ENCODE measurements around the gene DOCK9.

The DOCK9 gene

GRCh38 chr13:98888222-98888889, 89.5 kb downstream of the DOCK9 start:
- no peak for DNase-seq
- Histone ChIP-seq H2AFZ (ENCODE audit: insufficient read depth, low read length, poor library complexity) (no peak overlapping the region), H3K79me1 (ENCODE audit: low read length) (no peaks in the 10 kb centered on the region), H3K36me3 (ENCODE audit: control insufficient read depth in 1 of 2, insufficient read depth in 2 of 2, low read length in 2 of 2) (peaks cover 8 to 24% of the 10 kb centered on the region in 2 experiments), H3K14ac (ENCODE audit: low read length) (no peak overlapping the region), H3K4me1 (ENCODE audit: control insufficient read depth in 1 of 2, insufficient read depth in 2 of 2, low read length in 2 of 2) (peaks cover 6 to 13% of the 10 kb centered on the region in 2 experiments), H3K9me3 (ENCODE audit: insufficient read depth, low read depth, low read length) (no peaks in the 10 kb centered on the region), H2BK120ac (ENCODE audit: insufficient read depth, low read length, poor library complexity) (no peak overlapping the region), H4K91ac (ENCODE audit: low read depth, low read length) (no peak overlapping the region), H3K9ac (ENCODE audit: low read length) (no peak overlapping the region), H4K8ac (ENCODE audit: low read depth, low read length) (no peak overlapping the region), H3K4me2 (ENCODE audit: low read length) (no peak overlapping the region), H3K18ac (ENCODE audit: low read length) (no peak overlapping the region), H3K4ac (ENCODE audit: low read depth, low read length) (no peak overlapping the region), H3K4me3 (ENCODE audit: low read depth, low read length) (no peak overlapping the region), H3K27ac (ENCODE audit: low read depth, low read length) (no peak overlapping the region), H4K12ac (ENCODE audit: low read depth, low read length) (no peak overlapping the region), H3K23ac (ENCODE audit: low read length) (no peak overlapping the region), H2BK12ac (ENCODE audit: low read length) (no peak overlapping the region), H3K27me3 (ENCODE audit: insufficient read depth, low read length) (no peaks in the 10 kb centered on the region), H2BK5ac (ENCODE audit: low read depth, low read length, poor library complexity) (no peak overlapping the region), H2AK5ac (ENCODE audit: low read length) (no peak overlapping the region), H3K79me2 (ENCODE audit: control insufficient read depth, insufficient read depth, low read length, poor library complexity) (no peaks in the 10 kb centered on the region)
- WGBS (ENCODE audit: extremely low coverage, insufficient coverage, insufficient read length), result no CpG with 5 or more reads among the region's 6 CpGs

GRCh38 chr13:98886587-98887230, 91.2 kb downstream of the DOCK9 start:
- Histone ChIP-seq H2AFZ (ENCODE audit: insufficient read depth, low read length, poor library complexity) (no peak overlapping the region), H4K91ac (ENCODE audit: low read depth, low read length) (no peak overlapping the region), H3K79me2 (ENCODE audit: control insufficient read depth, insufficient read depth, low read length, poor library complexity) (no peaks in the 10 kb centered on the region), H2BK5ac (ENCODE audit: low read depth, low read length, poor library complexity) (no peak overlapping the region), H3K4me3 (ENCODE audit: low read depth, low read length) (no peak overlapping the region), H3K18ac (ENCODE audit: low read length) (no peak overlapping the region), H3K36me3 (ENCODE audit: control insufficient read depth in 1 of 2, insufficient read depth in 2 of 2, low read length in 2 of 2) (peaks cover 20 to 39% of the 10 kb centered on the region in 2 experiments), H3K79me1 (ENCODE audit: low read length) (no peaks in the 10 kb centered on the region), H2BK120ac (ENCODE audit: insufficient read depth, low read length, poor library complexity) (no peak overlapping the region), H4K12ac (ENCODE audit: low read depth, low read length) (no peak overlapping the region), H2AK5ac (ENCODE audit: low read length) (no peak overlapping the region), H3K4ac (ENCODE audit: low read depth, low read length) (no peak overlapping the region), H2BK12ac (ENCODE audit: low read length) (no peak overlapping the region), H3K4me1 (ENCODE audit: control insufficient read depth in 1 of 2, insufficient read depth in 2 of 2, low read length in 2 of 2) (peaks cover 6 to 9% of the 10 kb centered on the region in 2 experiments), H3K4me2 (ENCODE audit: low read length) (no peak overlapping the region), H3K27ac (ENCODE audit: low read depth, low read length) (no peak overlapping the region), H3K9me3 (ENCODE audit: insufficient read depth, low read depth, low read length) (no peaks in the 10 kb centered on the region), H3K23ac (ENCODE audit: low read length) (no peak overlapping the region), H3K9ac (ENCODE audit: low read length) (no peak overlapping the region), H3K27me3 (ENCODE audit: insufficient read depth, low read length) (no peaks in the 10 kb centered on the region), H3K14ac (ENCODE audit: low read length) (no peak overlapping the region), H4K8ac (ENCODE audit: low read depth, low read length) (no peak overlapping the region)
- WGBS (ENCODE audit: extremely low coverage, insufficient coverage, insufficient read length), result no CpG with 5 or more reads among the region's 9 CpGs
- no peak for DNase-seq

GRCh38 chr13:98885600-98885999, 92.3 kb downstream of the DOCK9 start:
- Histone ChIP-seq H3K79me2 (ENCODE audit: control insufficient read depth, insufficient read depth, low read length, poor library complexity) (no peaks in the 10 kb centered on the region), H3K14ac (ENCODE audit: low read length) (no peak overlapping the region), H3K4me2 (ENCODE audit: low read length) (no peak overlapping the region), H3K27ac (ENCODE audit: low read depth, low read length) (no peak overlapping the region), H3K27me3 (ENCODE audit: insufficient read depth, low read length) (no peaks in the 10 kb centered on the region), H2BK5ac (ENCODE audit: low read depth, low read length, poor library complexity) (no peak overlapping the region), H4K12ac (ENCODE audit: low read depth, low read length) (no peak overlapping the region), H4K8ac (ENCODE audit: low read depth, low read length) (no peak overlapping the region), H3K9me3 (ENCODE audit: insufficient read depth, low read depth, low read length) (no peaks in the 10 kb centered on the region), H3K4me1 (ENCODE audit: control insufficient read depth in 1 of 2, insufficient read depth in 2 of 2, low read length in 2 of 2) (peaks cover 4% of the 10 kb centered on the region in 2 experiments), H2AFZ (ENCODE audit: insufficient read depth, low read length, poor library complexity) (no peak overlapping the region), H3K4ac (ENCODE audit: low read depth, low read length) (no peak overlapping the region), H3K18ac (ENCODE audit: low read length) (no peak overlapping the region), H2BK120ac (ENCODE audit: insufficient read depth, low read length, poor library complexity) (no peak overlapping the region), H3K36me3 (ENCODE audit: control insufficient read depth in 1 of 2, insufficient read depth in 2 of 2, low read length in 2 of 2) (peaks cover 21 to 39% of the 10 kb centered on the region in 2 experiments), H3K4me3 (ENCODE audit: low read depth, low read length) (no peak overlapping the region), H3K23ac (ENCODE audit: low read length) (no peak overlapping the region), H3K79me1 (ENCODE audit: low read length) (no peaks in the 10 kb centered on the region), H4K91ac (ENCODE audit: low read depth, low read length) (no peak overlapping the region), H2AK5ac (ENCODE audit: low read length) (no peak overlapping the region), H3K9ac (ENCODE audit: low read length) (no peak overlapping the region), H2BK12ac (ENCODE audit: low read length) (no peak overlapping the region)
- no peak for DNase-seq
- no CpG with 5 or more reads among the region's 6 CpGs for whole genome bisulfite sequencing (ENCODE audit: extremely low coverage, insufficient coverage, insufficient read length)

- Histone ChIP-seq H3K36me3 (ENCODE audit: control insufficient read depth in 1 of 2, insufficient read depth in 2 of 2, low read length in 2 of 2) (peaks cover 27 to 47% of the 10 kb centered on the region in 2 experiments), H2AFZ (ENCODE audit: insufficient read depth, low read length, poor library complexity) (no peak overlapping the region), H3K23ac (ENCODE audit: low read length) (no peak overlapping the region), H3K79me1 (ENCODE audit: low read length) (no peaks in the 10 kb centered on the region), H3K4me2 (ENCODE audit: low read length) (no peak overlapping the region), H3K9me3 (ENCODE audit: insufficient read depth, low read depth, low read length) (no peaks in the 10 kb centered on the region), H3K79me2 (ENCODE audit: control insufficient read depth, insufficient read depth, low read length, poor library complexity) (no peaks in the 10 kb centered on the region), H3K27me3 (ENCODE audit: insufficient read depth, low read length) (no peaks in the 10 kb centered on the region), H3K18ac (ENCODE audit: low read length) (no peak overlapping the region), H3K9ac (ENCODE audit: low read length) (no peak overlapping the region), H3K27ac (ENCODE audit: low read depth, low read length) (no peak overlapping the region), H3K4me1 (ENCODE audit: control insufficient read depth in 1 of 2, insufficient read depth in 2 of 2, low read length in 2 of 2) (no peaks in the 10 kb centered on the region), H4K91ac (ENCODE audit: low read depth, low read length) (no peak overlapping the region), H3K4ac (ENCODE audit: low read depth, low read length) (no peak overlapping the region), H2BK5ac (ENCODE audit: low read depth, low read length, poor library complexity) (no peak overlapping the region), H3K14ac (ENCODE audit: low read length) (no peak overlapping the region), H4K12ac (ENCODE audit: low read depth, low read length) (no peak overlapping the region), H2BK120ac (ENCODE audit: insufficient read depth, low read length, poor library complexity) (no peak overlapping the region), H2BK12ac (ENCODE audit: low read length) (no peak overlapping the region), H3K4me3 (ENCODE audit: low read depth, low read length) (no peak overlapping the region), H2AK5ac (ENCODE audit: low read length) (no peak overlapping the region), H4K8ac (ENCODE audit: low read depth, low read length) (no peak overlapping the region)
- WGBS (ENCODE audit: extremely low coverage, insufficient coverage, insufficient read length), result no CpG with 5 or more reads among the region's 3 CpGs
- DNase-seq, result no peak
These were observed 93.9 kb downstream of the DOCK9 start for GRCh38 chr13:98883998-98884397.

Measured in trophoblast cell (in vitro differentiated cells and primary cell).